IMR-90 (cell line): ENCODE results near the gene DYNLT2.

Experiments used
- CEBPB ChIP-seq: IDR thresholded peaks from 2 replicates; pipeline ENCODE4 v1.6.1; 2012; ENCODE audit warnings: low read depth, low read length, improper control_type of control experiment
- CTCF ChIP-seq: conservative IDR thresholded peaks from 2 replicates; pipeline ENCODE4 v1.5.1; 2012; ENCODE audit warnings: mild to moderate bottlenecking, low read depth, low read length, improper control_type of control experiment
- MAFK ChIP-seq: IDR thresholded peaks from 2 replicates; pipeline ENCODE4 v1.6.1; 2012; ENCODE audit warnings: low read depth, low read length, improper control_type of control experiment
- POLR2A ChIP-seq: IDR thresholded peaks from 2 replicates; pipeline ENCODE4 v1.6.1; 2012; ENCODE audit warnings: mild to moderate bottlenecking, low read depth, low read length
- SMC3 ChIP-seq: fragments of 150-350 bp; IDR thresholded peaks from 2 replicates; pipeline ENCODE4 v1.6.1; 2016; ENCODE audit warnings: low read depth, mild to moderate bottlenecking, antibody characterized with exemption, low read length, moderate library complexity
- USF2 ChIP-seq: fragments of 150-350 bp; IDR thresholded peaks from 2 replicates; pipeline ENCODE4 v1.6.1; 2017; ENCODE audit warnings: mild to moderate bottlenecking, antibody characterized with exemption, low read length, low read depth

- TF ChIP-seq CTCF (no peak), MAFK (no peak), USF2 (no peak), CEBPB (no peak), SMC3 (no peak), POLR2A (no peak)
Observed at GRCh38 chr6:169709293-169709692, 42.1 kb downstream of the DYNLT2 start.
